ENCODE results near the gene STARD5.
"Not testable (repeated sequence)": the region's sequence is repeated elsewhere in the genome, so short reads cannot be mapped to it uniquely, and the experiment has no call there.

The STARD5 gene

GRCh38 chr15:81331600-81331999 is 7.7 kb upstream of the STARD5 start:
- FAIRE-seq, result no peak
- no peak for TF ChIP-seq CTCF (IDR thresholded peaks at IDR 0.05; ENCODE audit: insufficient read depth, missing control alignments)
- DNase-seq (ENCODE audit: insufficient read length, low spot score), result no peak

- not testable (repeated sequence) for DNase-seq (ENCODE audit: insufficient read length, low spot score); FAIRE-seq
Measured at GRCh38 chr15:81331141-81331540, 7.2 kb upstream of the STARD5 start.

GRCh38 chr15:81330366-81331090 is 6.6 kb upstream of the STARD5 start:
- FAIRE-seq (no peak), DNase-seq (ENCODE audit: insufficient read length, low spot score) (no peak)
- TF ChIP-seq CTCF (IDR thresholded peaks at IDR 0.05; ENCODE audit: insufficient read depth, missing control alignments), result no peak

GRCh38 chr15:81329446-81329845 is 5.5 kb upstream of the STARD5 start:
- DNase-seq (ENCODE audit: insufficient read length, low spot score) (no peak), FAIRE-seq (no peak)
- TF ChIP-seq CTCF (IDR thresholded peaks at IDR 0.05; ENCODE audit: insufficient read depth, missing control alignments), result no peak

GRCh38 chr15:81327516-81327915 is 3.6 kb upstream of the STARD5 start:
- DNase-seq (ENCODE audit: insufficient read length, low spot score) (no peak), FAIRE-seq (no peak)
- TF ChIP-seq CTCF (IDR thresholded peaks at IDR 0.05; ENCODE audit: insufficient read depth, missing control alignments), result no peak

GRCh38 chr15:81326466-81327212 is 2.7 kb upstream of the STARD5 start:
- no peak for FAIRE-seq
- TF ChIP-seq CTCF (IDR thresholded peaks at IDR 0.05; ENCODE audit: insufficient read depth, missing control alignments), result no peak
- DNase-seq (ENCODE audit: insufficient read length, low spot score), result no peak

- FAIRE-seq (no peak), DNase-seq (ENCODE audit: insufficient read length, low spot score) (no peak)
- TF ChIP-seq CTCF (IDR thresholded peaks at IDR 0.05; ENCODE audit: insufficient read depth, missing control alignments), result no peak
Measured at GRCh38 chr15:81323559-81323943, 390 bp downstream of the STARD5 start.

Data from D721Med (cell line).